HL-60 (cell line): Measurements from ENCODE around the gene PLPP7.
A peak's percentile ranks its signal among the peaks of the same experiment; 100 is the strongest.

Source experiments
- DNase-seq, 2 experiments: peaks; one replicate each; pipeline ENCODE4 v3.0.0-alpha.2; 2010 to 2020; ENCODE audit warnings: low read depth in 1 of 2, low spot score in 1 of 2
- H3K27ac ChIP-seq: fragments of 250-450 bp; sonication (Bioruptor Pico); replicated peaks from 2 replicates; pipeline ENCODE4 v1.5.1; 2020; ENCODE audit warnings: mild to moderate bottlenecking, moderate library complexity
- H3K27me3 ChIP-seq: fragments of 250-450 bp; sonication (Bioruptor Pico); 2 replicates; pipeline ENCODE4 v1.5.1; 2021; ENCODE audit warnings: mild to moderate bottlenecking, moderate library complexity; ENCODE audit not compliant: insufficient read depth, poor library complexity, severe bottlenecking
- H3K4me3 ChIP-seq: replicated peaks from 2 replicates; pipeline ENCODE4 v1.5.1; 2011; ENCODE audit warnings: mild to moderate bottlenecking, control low read depth, low read length; ENCODE audit not compliant: insufficient read depth
- GABPA ChIP-seq: IDR thresholded peaks from 2 replicates; pipeline ENCODE4 v1.6.1; 2012; ENCODE audit warnings: low read depth
- POLR2AphosphoS5 ChIP-seq: IDR thresholded peaks from 2 replicates; pipeline ENCODE4 v1.6.1; 2012; ENCODE audit warnings: low read depth
- REST ChIP-seq: IDR thresholded peaks from 2 replicates; pipeline ENCODE4 v1.6.1; 2012; ENCODE audit warnings: low read depth; ENCODE audit not compliant: insufficient replicate concordance
- SPI1 ChIP-seq: IDR thresholded peaks from 2 replicates; pipeline ENCODE4 v1.6.1; 2012; ENCODE audit warnings: low read depth, mild to moderate bottlenecking, borderline replicate concordance
- TF ChIP-seq, protein P1 (sequence below): IDR thresholded peaks from one replicate; pipeline ENCODE4 v1.5.1; 2011; ENCODE audit warnings: low read length, control low read depth, inconsistent platforms; ENCODE audit not compliant: insufficient read depth

The PLPP7 gene

DNA sequence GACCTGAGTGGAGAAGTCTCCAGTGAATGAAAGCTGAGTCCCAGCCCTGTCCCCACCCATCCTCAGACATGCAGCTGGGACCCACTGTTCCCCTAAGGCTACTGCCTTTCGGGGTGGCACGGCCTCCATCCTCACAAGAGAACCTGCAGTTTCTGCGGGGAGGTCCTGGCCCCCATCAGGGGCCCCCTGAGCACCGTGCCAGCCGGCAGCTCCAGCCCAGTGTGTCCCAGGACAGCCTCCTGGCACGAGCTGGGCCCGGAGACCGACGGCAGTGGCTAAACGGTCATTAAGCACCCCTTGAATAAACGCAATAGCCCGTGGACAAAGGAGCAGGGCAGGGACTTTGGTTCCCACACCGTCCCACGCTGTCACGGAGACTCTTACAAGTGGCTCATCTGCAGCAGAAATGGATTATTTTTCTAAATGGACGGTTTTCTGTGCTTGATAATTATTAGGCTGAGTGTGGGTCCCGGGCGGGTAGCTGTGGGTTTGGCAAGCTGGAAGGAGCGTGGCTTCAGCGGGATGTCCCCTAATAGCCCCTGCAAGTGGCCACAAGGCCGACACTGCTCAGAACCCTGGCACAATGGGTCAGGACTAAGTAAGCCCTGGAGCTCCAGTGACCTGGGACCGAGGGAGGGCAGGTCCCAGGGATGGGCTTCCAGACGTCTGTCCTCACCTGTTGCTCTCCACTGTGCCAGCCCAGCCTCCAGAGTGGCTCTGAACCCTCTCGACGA is 30.7 kb upstream of the PLPP7 start:
- no peak for DNase-seq
- no peak; the same call in 1 of the 2 replicates for TF ChIP-seq POLR2AphosphoS5
- TF ChIP-seq GABPA = no peak
- TF ChIP-seq SPI1 = no peak
- no peak for TF ChIP-seq REST
- TF ChIP-seq, protein P1, sequence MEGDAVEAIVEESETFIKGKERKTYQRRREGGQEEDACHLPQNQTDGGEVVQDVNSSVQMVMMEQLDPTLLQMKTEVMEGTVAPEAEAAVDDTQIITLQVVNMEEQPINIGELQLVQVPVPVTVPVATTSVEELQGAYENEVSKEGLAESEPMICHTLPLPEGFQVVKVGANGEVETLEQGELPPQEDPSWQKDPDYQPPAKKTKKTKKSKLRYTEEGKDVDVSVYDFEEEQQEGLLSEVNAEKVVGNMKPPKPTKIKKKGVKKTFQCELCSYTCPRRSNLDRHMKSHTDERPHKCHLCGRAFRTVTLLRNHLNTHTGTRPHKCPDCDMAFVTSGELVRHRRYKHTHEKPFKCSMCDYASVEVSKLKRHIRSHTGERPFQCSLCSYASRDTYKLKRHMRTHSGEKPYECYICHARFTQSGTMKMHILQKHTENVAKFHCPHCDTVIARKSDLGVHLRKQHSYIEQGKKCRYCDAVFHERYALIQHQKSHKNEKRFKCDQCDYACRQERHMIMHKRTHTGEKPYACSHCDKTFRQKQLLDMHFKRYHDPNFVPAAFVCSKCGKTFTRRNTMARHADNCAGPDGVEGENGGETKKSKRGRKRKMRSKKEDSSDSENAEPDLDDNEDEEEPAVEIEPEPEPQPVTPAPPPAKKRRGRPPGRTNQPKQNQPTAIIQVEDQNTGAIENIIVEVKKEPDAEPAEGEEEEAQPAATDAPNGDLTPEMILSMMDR = no peak
- Histone ChIP-seq H3K27me3 (no peaks in the 10 kb centered on the region), H3K27ac (peak overlapping the region; percentile 97), H3K4me3 (no peak overlapping the region)

- no peak for DNase-seq
- H3K4me3 ChIP-seq = no peak overlapping the region
- no peak for TF ChIP-seq REST
- TF ChIP-seq GABPA = no peak
- TF ChIP-seq, protein P1 = no peak
- no peak for TF ChIP-seq POLR2AphosphoS5
- no peak for TF ChIP-seq SPI1
- no peak overlapping the region for H3K27ac ChIP-seq
- no peaks in the 10 kb centered on the region for H3K27me3 ChIP-seq
Observed at GRCh38 chr9:131259432-131259898, 30.1 kb upstream of the PLPP7 start.

- TF ChIP-seq REST (no peak), SPI1 (no peak), GABPA (no peak), POLR2AphosphoS5 (no peak)
- TF ChIP-seq, protein P1 = no peak
- no peak for DNase-seq
- Histone ChIP-seq H3K27me3 (no peaks in the 10 kb centered on the region), H3K27ac (peak overlapping the region; percentile 22), H3K4me3 (no peak overlapping the region)
Observed at GRCh38 chr9:131259916-131260597, 29.5 kb upstream of the PLPP7 start.
